Psoas muscle (tissue), 8 donors: ENCODE data around the gene TBC1D4. TPM values are rescaled to one million over a fixed set of nuclear protein-coding genes. Genes with fewer than 3 reads are reported as not detected.

ENCODE experiments used
- ATAC-seq, 4 donors: fragments of 200-7000 bp; cut with Tn5 transposase; one replicate each; pipeline ENCODE4 v1.9.1; 2020; ENCODE audit warnings: moderate library complexity in 3 of 4, mild to moderate bottlenecking in 2 of 4
- DNase-seq, 2 donors: peaks; one replicate each; pipeline ENCODE4 v3.0.0-alpha.2; 2020
- H3K27ac ChIP-seq: fragments of 200-600 bp; one replicate; pipeline ENCODE4 v1.8.0; 2022
- H3K27me3 ChIP-seq, 3 donors: fragments of 200-600 bp in 1 of 3; one replicate each; pipeline versions ENCODE4 v1.6.1 to v1.8.0; 2013 to 2022; ENCODE audit warnings: low read length in 2 of 3, mild to moderate bottlenecking in 2 of 3, moderate library complexity in 1 of 3; ENCODE audit not compliant: insufficient read depth in 3 of 3
- H3K36me3 ChIP-seq, 2 donors: fragments of 200-600 bp in 1 of 2; one replicate each; pipeline versions ENCODE4 v1.6.1 to v1.8.0; 2013 to 2022; ENCODE audit warnings: low read depth in 1 of 2, mild to moderate bottlenecking in 1 of 2, moderate library complexity in 1 of 2; ENCODE audit not compliant: insufficient read depth in 1 of 2
- H3K4me1 ChIP-seq: fragments of 200-600 bp; one replicate; pipeline ENCODE4 v1.8.0; 2022
- H3K4me3 ChIP-seq: fragments of 200-600 bp; one replicate; pipeline ENCODE4 v1.8.0; 2022; ENCODE audit warnings: mild to moderate bottlenecking
- H3K9me3 ChIP-seq: fragments of 200-600 bp; one replicate; pipeline ENCODE4 v1.8.0; 2022
- WGBS, 3 donors: extraction: QIAGEN DNeasy Blood & Tissue Kit; methylation state at CpG; one replicate each; pipeline versions ENCODE4 v1.1.6 to v1.1.7; 2013; 5-methylcytosine and 5-hydroxymethylcytosine counted together
- intact Hi-C, 2 donors: fragments of 100-400 bp; cut with DNase I; formaldehyde crosslinking; loops; one replicate each; pipeline versions ENCODE4 v1.11.0 to v1.14.2; 2022
- polyA plus RNA-seq, 3 donors: library from polyadenylated mRNA; stranded (reverse); fragments of 200-250 nt; gene quantifications; one replicate each; pipeline ENCODE4 v1.2.3, GENCODE V29; 2013
- total RNA-seq, 4 donors: library from RNA; stranded (reverse); fragmentation: NEBNext Ultra II Directional in 2 of 4; extraction: Animal tissue kit (Norgen Biotek cat#: 25700) in 2 of 4; gene quantifications; one replicate each; pipeline versions ENCODE4 v1.2.1 to v1.2.4, GENCODE V29; 2021 to 2023
- TF ChIP-seq, protein P1 (sequence below): fragments of 200-600 bp; IDR thresholded peaks from one replicate; pipeline ENCODE4 v1.8.0; 2022; ENCODE audit warnings: antibody characterized with exemption
- donor health status: healthy with polysubstance abuse.
- donor health status: DM: no; HTN: no; CAD: no; lungs with moderate emphysema.
- donor health status: Bipolar disorder and iron deficiency.
- donor health status: healthy.
- donor health status: DM: yes; HTN: yes; CAD: no.
- donor health status: DM: no; HTN: no; CAD: no.
- donor health status: DM: no; HTN: no; CAD: no.
- donor health status: DM: yes; HTN: yes; CAD: no.

Gene TBC1D4
- total and polyA plus RNA-seq, 7 donors = 3.1 to 127 (median 89.9) TPM

DNA sequence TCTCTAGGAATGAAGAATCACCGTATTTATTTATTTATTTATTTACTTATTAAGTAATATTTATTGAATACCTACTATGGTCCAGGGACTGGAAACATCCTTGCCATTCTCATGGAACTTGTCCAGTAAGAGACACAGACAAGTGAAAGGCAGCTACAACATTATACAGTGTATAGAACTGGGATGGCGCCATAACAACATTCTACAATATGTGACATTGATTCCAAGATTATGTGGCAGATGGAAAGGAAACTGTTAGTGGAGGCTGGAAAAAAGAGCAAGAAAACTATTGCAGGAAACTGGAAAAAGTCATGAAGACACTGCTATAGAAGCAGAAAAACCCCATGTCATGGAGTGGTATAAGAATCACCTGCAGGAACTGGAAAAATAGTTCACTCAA lies 9.4 kb upstream of the TBC1D4 start:
- Histone ChIP-seq H3K4me1 (no peaks in the 10 kb centered on the region), H3K9me3 (no peaks in the 10 kb centered on the region), H3K27ac (no peak overlapping the region), H3K36me3 (no peaks in the 10 kb centered on the region), H3K27me3 (no peaks in the 10 kb centered on the region), H3K4me3 (no peak overlapping the region)
- TF ChIP-seq, protein P1, sequence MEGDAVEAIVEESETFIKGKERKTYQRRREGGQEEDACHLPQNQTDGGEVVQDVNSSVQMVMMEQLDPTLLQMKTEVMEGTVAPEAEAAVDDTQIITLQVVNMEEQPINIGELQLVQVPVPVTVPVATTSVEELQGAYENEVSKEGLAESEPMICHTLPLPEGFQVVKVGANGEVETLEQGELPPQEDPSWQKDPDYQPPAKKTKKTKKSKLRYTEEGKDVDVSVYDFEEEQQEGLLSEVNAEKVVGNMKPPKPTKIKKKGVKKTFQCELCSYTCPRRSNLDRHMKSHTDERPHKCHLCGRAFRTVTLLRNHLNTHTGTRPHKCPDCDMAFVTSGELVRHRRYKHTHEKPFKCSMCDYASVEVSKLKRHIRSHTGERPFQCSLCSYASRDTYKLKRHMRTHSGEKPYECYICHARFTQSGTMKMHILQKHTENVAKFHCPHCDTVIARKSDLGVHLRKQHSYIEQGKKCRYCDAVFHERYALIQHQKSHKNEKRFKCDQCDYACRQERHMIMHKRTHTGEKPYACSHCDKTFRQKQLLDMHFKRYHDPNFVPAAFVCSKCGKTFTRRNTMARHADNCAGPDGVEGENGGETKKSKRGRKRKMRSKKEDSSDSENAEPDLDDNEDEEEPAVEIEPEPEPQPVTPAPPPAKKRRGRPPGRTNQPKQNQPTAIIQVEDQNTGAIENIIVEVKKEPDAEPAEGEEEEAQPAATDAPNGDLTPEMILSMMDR = no peak
- WGBS, 3 donors = 88 to 92% (median 90%) methylated on average over 2 of the region's 2 CpGs
- intact Hi-C loops = no loop called here
- no peak for DNase-seq
- no peak for ATAC-seq

DNA sequence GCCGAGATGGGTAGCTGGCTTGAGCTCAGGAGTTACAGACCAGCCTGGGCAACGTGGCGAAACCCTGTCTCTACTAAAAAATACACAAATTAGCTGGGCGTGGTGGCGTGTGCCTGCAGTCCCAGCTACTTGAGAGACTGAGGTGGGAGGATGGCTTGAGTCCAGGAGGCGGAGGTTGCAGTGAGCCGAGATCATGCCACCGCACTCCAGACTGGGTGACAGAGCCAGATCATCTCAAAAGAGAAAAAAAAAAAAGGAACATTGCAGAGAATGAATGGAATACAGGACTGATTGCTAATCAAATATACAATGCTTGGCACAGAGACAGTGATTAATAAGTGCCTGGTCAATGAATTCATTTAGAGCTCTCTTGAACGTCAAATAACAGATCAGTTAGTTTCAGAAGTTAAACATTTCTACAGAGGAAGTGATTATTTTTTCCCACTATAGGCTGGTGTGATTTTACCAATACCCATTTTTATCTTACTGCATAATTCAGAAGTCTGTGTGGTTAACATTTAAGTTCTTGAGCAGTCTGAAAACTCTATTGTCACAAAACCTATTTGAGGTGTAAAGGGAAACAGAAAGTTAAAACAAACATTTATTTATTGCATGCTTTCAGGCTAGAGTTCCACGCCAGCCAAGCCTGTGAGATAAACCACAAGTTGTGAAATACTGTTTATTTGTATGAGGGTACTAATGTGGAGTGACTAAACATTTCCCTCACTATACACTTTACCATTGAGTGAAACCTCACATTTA lies 7.7 kb upstream of the TBC1D4 start:
- WGBS, 3 donors = 71 to 80% (median 73%) methylated on average over 10 of the region's 10 CpGs
- intact Hi-C loops = no loop called here
- ATAC-seq = no peak

DNA sequence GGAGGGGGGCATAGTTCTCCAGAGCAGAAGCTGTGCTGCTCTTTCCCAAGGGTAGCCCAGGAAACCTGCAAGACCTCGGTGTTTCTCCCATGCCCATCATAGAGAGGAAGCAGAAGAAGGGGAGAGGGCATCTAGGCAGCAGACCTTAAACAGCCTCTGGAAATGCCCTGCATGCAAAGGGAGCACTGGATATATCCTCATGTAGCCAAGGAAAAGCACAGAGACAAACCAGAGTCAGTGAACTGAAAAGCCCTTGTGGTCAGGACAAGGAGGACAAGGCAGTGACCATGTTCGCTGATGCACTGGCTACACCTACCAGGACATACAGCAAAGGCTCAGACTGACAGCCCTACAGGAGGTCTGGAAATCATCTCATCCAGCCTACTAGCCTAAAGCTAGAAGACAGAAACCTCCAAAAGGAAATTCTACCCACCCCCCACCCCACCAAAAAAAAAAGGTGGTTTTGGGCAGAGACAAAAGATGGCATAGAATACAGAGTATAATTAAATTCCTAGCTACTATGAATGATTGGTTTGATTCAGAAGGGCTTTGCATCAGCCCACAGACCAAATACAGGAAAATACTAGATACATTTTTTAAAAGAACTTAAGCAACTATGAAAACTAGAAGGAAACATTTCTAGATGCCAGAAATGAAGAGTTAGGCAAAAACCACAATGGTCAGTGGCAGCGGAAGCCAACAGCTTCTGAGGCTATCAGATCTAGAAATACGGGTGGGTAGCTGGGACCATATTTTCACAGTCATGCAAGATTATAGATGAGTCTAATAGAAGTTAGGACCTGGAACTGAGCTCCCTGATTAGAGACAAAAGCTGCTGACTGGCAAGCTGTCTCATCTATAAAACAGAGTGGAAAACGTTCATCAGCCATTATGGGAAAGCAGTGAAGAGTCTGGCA lies 4.4 kb upstream of the TBC1D4 start:
- H3K36me3 ChIP-seq = no peaks in the 10 kb centered on the region
- 56 to 75% (median 57%) methylated on average over 5 of the region's 5 CpGs for WGBS, 3 donors
- no peak for ATAC-seq
- peaks cover 10% of the 10 kb centered on the region for H3K4me1 ChIP-seq
- H3K27ac ChIP-seq = no peak overlapping the region
- no peak for DNase-seq
- TF ChIP-seq, protein P1 = no peak
- intact Hi-C loops = loop anchor here in 1 of 2 donors (2.0 kb wide), 1 partner anchor 56 kb away; no protein-coding TSS in a partner anchor
- H3K4me3 ChIP-seq = no peak overlapping the region
- no peaks in the 10 kb centered on the region for H3K27me3 ChIP-seq
- no peaks in the 10 kb centered on the region for H3K9me3 ChIP-seq

More for the DNA sequence above, 7.7 kb upstream of the TBC1D4 start:
- H3K4me1 ChIP-seq = no peaks in the 10 kb centered on the region
- no peaks in the 10 kb centered on the region for H3K36me3 ChIP-seq
- DNase-seq = no peak
- H3K9me3 ChIP-seq = no peaks in the 10 kb centered on the region
- H3K4me3 ChIP-seq = no peak overlapping the region
- TF ChIP-seq, protein P1 = no peak
- H3K27me3 ChIP-seq = no peaks in the 10 kb centered on the region
- H3K27ac ChIP-seq = no peak overlapping the region

DNA sequence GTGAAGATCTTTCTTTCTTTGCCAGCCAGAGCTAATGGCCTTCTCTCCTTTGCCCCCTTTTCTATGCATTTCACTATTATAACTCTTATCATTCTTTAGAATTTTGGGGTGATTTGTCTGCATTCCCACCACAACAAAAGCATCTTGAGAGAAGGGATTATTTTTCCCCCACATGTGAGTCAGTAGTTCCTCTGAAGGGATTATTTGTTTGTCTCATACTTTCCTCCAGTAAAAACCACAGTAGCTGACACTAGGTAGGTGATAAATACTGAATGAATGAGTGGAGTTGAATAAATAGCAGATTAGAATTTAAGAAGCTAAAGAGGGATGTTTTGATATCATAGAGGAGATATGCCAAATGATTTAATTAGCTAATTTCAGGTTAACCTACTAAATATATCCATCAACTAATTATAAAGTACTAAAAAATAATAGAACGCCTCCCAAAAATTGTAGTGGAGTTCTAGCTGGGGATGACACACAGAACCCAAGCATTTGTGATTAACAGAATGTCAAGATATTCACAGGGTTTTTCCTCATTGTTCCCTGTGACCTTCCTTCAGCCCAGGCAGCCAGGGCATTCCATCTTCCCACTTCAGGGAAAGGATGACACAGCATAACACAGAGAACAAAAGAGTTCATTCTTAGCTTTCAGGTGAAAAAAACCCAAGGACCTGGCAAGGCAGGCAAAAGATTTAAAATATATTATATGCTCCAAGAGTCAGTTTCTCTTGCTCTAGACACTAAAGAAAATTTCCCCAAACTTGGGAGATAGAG lies 3.5 kb upstream of the TBC1D4 start:
- DNase-seq = no peak
- TF ChIP-seq, protein P1 = no peak

More for the DNA sequence above, 3.5 kb upstream of the TBC1D4 start:
- Histone ChIP-seq H3K36me3 (no peaks in the 10 kb centered on the region), H3K9me3 (no peaks in the 10 kb centered on the region), H3K4me1 (peaks cover 10% of the 10 kb centered on the region), H3K27ac (no peak overlapping the region), H3K27me3 (no peaks in the 10 kb centered on the region), H3K4me3 (no peak overlapping the region)
- no peak for ATAC-seq
- WGBS, 3 donors = 97 to 99% (median 98%) methylated on average over 1 of the region's 1 CpG
- intact Hi-C loops = loop anchor here in 1 of 2 donors (2.0 kb wide), 1 partner anchor 57 kb away; no protein-coding TSS in a partner anchor
